Measurements from ENCODE around the gene MRTFA. TPM values are rescaled to one million over a fixed set of nuclear protein-coding genes. Genes with fewer than 3 reads are reported as not detected.
"Not testable (repeated sequence)": the region's sequence is repeated elsewhere in the genome, so short reads cannot be mapped to it uniquely, and the experiment has no call there.

MRTFA gene
- total RNA-seq, 1 donor from 2014 or later: 99.3 TPM

- Histone ChIP-seq H3K27ac (no peak overlapping the region), H3K36me3 (peaks cover 0 to 3% of the 10 kb centered on the region in 2 donors), H3K4me1 (no peaks in the 10 kb centered on the region), H3K4me3 (no peak overlapping the region), H3K9me3 (no peaks in the 10 kb centered on the region), H3K27me3 (no peaks in the 10 kb centered on the region)
- intact Hi-C loops (cut with DNase I): no loop called here
- peak in 1 of 2 donors; percentile 38 for DNase-seq (ENCODE audit: low spot score in 2 of 2)
- TF ChIP-seq CTCF (IDR thresholded peaks at IDR 0.05): no peak
Measured at GRCh38 chr22:40385036-40385782, 251.3 kb downstream of the MRTFA start.

GRCh38 chr22:40383905-40384304 lies 252.6 kb downstream of the MRTFA start:
- no peak for TF ChIP-seq CTCF (IDR thresholded peaks at IDR 0.05)
- peaks cover 0 to 1% of the 10 kb centered on the region in 2 donors for H3K36me3 ChIP-seq
- no peaks in the 10 kb centered on the region for H3K9me3 ChIP-seq
- intact Hi-C loops (cut with DNase I): no loop called here
- DNase-seq (ENCODE audit: low spot score in 2 of 2): no peak
- H3K27ac ChIP-seq: no peak overlapping the region
- H3K4me1 ChIP-seq: no peaks in the 10 kb centered on the region
- H3K27me3 ChIP-seq: no peaks in the 10 kb centered on the region
- no peak overlapping the region for H3K4me3 ChIP-seq

GRCh38 chr22:40381461-40381860 lies 255.1 kb downstream of the MRTFA start:
- TF ChIP-seq CTCF (IDR thresholded peaks at IDR 0.05): no peak
- Histone ChIP-seq H3K36me3 (no peaks in the 10 kb centered on the region), H3K27ac (no peak overlapping the region), H3K4me3 (no peak overlapping the region), H3K9me3 (no peaks in the 10 kb centered on the region), H3K27me3 (no peaks in the 10 kb centered on the region), H3K4me1 (no peaks in the 10 kb centered on the region)
- intact Hi-C loops (cut with DNase I): no loop called here
- DNase-seq (ENCODE audit: low spot score in 2 of 2): no peak

- intact Hi-C loops (cut with DNase I); H3K27me3 ChIP-seq; H3K9me3 ChIP-seq; H3K27ac ChIP-seq; DNase-seq (ENCODE audit: low spot score in 2 of 2); H3K4me1 ChIP-seq; H3K36me3 ChIP-seq; H3K4me3 ChIP-seq: not testable (repeated sequence)
Measured at GRCh38 chr22:40378448-40378847, 258.1 kb downstream of the MRTFA start.

GRCh38 chr22:40377931-40378330 lies 258.6 kb downstream of the MRTFA start:
- no peaks in the 10 kb centered on the region for H3K4me1 ChIP-seq
- DNase-seq (ENCODE audit: low spot score in 2 of 2): no peak
- H3K36me3 ChIP-seq: no peaks in the 10 kb centered on the region
- TF ChIP-seq CTCF (IDR thresholded peaks at IDR 0.05): no peak
- H3K4me3 ChIP-seq: no peak overlapping the region
- H3K27me3 ChIP-seq: no peaks in the 10 kb centered on the region
- intact Hi-C loops (cut with DNase I): no loop called here
- H3K9me3 ChIP-seq: no peaks in the 10 kb centered on the region
- H3K27ac ChIP-seq: no peak overlapping the region

- H3K4me3 ChIP-seq: no peak overlapping the region
- H3K27ac ChIP-seq: no peak overlapping the region
- intact Hi-C loops (cut with DNase I): no loop called here
- peaks cover 0 to 2% of the 10 kb centered on the region in 2 donors for H3K4me1 ChIP-seq
- no peaks in the 10 kb centered on the region for H3K36me3 ChIP-seq
- H3K9me3 ChIP-seq: no peaks in the 10 kb centered on the region
- H3K27me3 ChIP-seq: no peaks in the 10 kb centered on the region
- no peak for TF ChIP-seq CTCF (IDR thresholded peaks at IDR 0.05)
- DNase-seq (ENCODE audit: low spot score in 2 of 2): no peak
Measured at GRCh38 chr22:40376149-40376548, 260.4 kb downstream of the MRTFA start.

Data from ascending aorta (tissue), 2 donors.